ENCODE results near the gene TTI1.

TTI1 gene

GRCh38 chr20:37987602-37988290 lies 45.5 kb downstream of the TTI1 start:
- Histone ChIP-seq H3K18ac (ENCODE audit: low read length) (no peak overlapping the region), H3K36me3 (ENCODE audit: control insufficient read depth, insufficient read depth, low read length) (peaks cover 3% of the 10 kb centered on the region), H3K56ac (ENCODE audit: low read length) (peak overlapping the region; percentile 28), H3K4me1 (ENCODE audit: control insufficient read depth, low read depth, low read length) (no peaks in the 10 kb centered on the region), H3K4me3 (ENCODE audit: low read length) (no peak overlapping the region), H3K4me2 (ENCODE audit: low read length) (no peak overlapping the region), H4K8ac (ENCODE audit: low read depth, low read length) (no peak overlapping the region), H3K79me2 (ENCODE audit: control insufficient read depth, insufficient read depth, low read length) (no peaks in the 10 kb centered on the region), H2BK5ac (ENCODE audit: low read length) (no peak overlapping the region), H2AK5ac (ENCODE audit: low read length) (no peak overlapping the region), H3K27me3 (ENCODE audit: insufficient read depth, low read length, poor library complexity) (no peaks in the 10 kb centered on the region), H3K27ac (ENCODE audit: low read depth, low read length) (no peak overlapping the region), H3K9ac (ENCODE audit: low read length) (no peak overlapping the region), H3K23ac (ENCODE audit: low read length) (no peak overlapping the region), H3K79me1 (ENCODE audit: low read length) (no peaks in the 10 kb centered on the region), H2BK15ac (replicated peaks; ENCODE audit: low read depth) (no peak overlapping the region), H2BK120ac (ENCODE audit: low read depth, low read length) (no peak overlapping the region), H4K5ac (ENCODE audit: low read length) (no peak overlapping the region), H3K4ac (ENCODE audit: low read depth, low read length) (no peak overlapping the region)
- DNase-seq, result peak; percentile 66
- no CpG with 5 or more reads among the region's 12 CpGs for WGBS (ENCODE audit: extremely low coverage, insufficient coverage, low lambda C conversion rate)

DNA sequence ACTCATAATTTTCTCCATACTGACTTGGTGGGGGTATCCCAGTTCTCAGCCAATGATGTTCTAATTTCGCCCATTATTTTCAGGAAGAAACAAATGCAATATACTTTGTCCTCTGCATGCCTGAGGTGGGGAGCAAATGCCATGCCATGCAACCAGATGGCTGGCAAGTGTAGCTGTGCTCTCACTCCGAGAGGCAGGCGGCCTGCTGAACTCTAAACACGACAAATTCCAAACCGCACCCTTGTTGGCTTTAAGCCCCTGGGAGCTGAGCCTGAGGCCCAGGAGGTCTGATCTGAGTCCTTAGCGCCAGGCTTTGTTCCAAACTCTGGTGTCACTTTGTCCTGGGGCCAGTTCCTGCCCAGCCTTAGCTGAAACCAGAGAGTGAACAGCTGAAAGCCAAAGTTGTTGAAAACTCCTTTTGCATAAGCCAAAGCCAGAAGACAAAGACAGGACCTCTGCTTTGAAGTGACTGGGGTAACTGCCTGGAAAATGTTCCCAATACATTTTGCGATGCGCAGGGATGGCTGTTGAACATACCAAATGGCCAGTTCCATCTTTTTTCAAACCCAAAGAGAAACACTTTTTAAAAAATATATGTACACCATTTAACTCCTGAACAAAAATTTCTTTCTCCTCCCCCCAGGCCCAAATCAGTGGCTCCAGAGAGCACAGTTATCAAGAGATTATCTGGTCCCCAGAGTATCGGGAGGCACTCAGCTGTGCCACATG lies 46.2 kb downstream of the TTI1 start:
- Histone ChIP-seq H2BK15ac (replicated peaks; ENCODE audit: low read depth) (no peak overlapping the region), H4K5ac (ENCODE audit: low read length) (no peak overlapping the region), H3K27ac (ENCODE audit: low read depth, low read length) (no peak overlapping the region), H3K79me2 (ENCODE audit: control insufficient read depth, insufficient read depth, low read length) (no peaks in the 10 kb centered on the region), H3K4me2 (ENCODE audit: low read length) (no peak overlapping the region), H3K4me3 (ENCODE audit: low read length) (no peak overlapping the region), H3K4ac (ENCODE audit: low read depth, low read length) (no peak overlapping the region), H3K9ac (ENCODE audit: low read length) (no peak overlapping the region), H3K18ac (ENCODE audit: low read length) (no peak overlapping the region), H3K79me1 (ENCODE audit: low read length) (no peaks in the 10 kb centered on the region), H4K8ac (ENCODE audit: low read depth, low read length) (no peak overlapping the region), H3K56ac (ENCODE audit: low read length) (no peak overlapping the region), H3K23ac (ENCODE audit: low read length) (no peak overlapping the region), H2BK5ac (ENCODE audit: low read length) (no peak overlapping the region), H3K27me3 (ENCODE audit: insufficient read depth, low read length, poor library complexity) (no peaks in the 10 kb centered on the region), H2BK120ac (ENCODE audit: low read depth, low read length) (no peak overlapping the region), H3K36me3 (ENCODE audit: control insufficient read depth, insufficient read depth, low read length) (peaks cover 3% of the 10 kb centered on the region), H2AK5ac (ENCODE audit: low read length) (no peak overlapping the region), H3K4me1 (ENCODE audit: control insufficient read depth, low read depth, low read length) (no peaks in the 10 kb centered on the region)
- DNase-seq, result peak; percentile 41
- WGBS (ENCODE audit: extremely low coverage, insufficient coverage, low lambda C conversion rate), result no CpG with 5 or more reads among the region's 9 CpGs

GRCh38 chr20:37986044-37986858 lies 47.0 kb downstream of the TTI1 start:
- no peak overlapping the region for H2AK5ac ChIP-seq (ENCODE audit: low read length)
- no peaks in the 10 kb centered on the region for H3K4me1 ChIP-seq (ENCODE audit: control insufficient read depth, low read depth, low read length)
- H2BK120ac ChIP-seq (ENCODE audit: low read depth, low read length), result no peak overlapping the region
- no peaks in the 10 kb centered on the region for H3K27me3 ChIP-seq (ENCODE audit: insufficient read depth, low read length, poor library complexity)
- H3K4ac ChIP-seq (ENCODE audit: low read depth, low read length), result no peak overlapping the region
- H3K23ac ChIP-seq (ENCODE audit: low read length), result no peak overlapping the region
- DNase-seq, result no peak
- no peak overlapping the region for H4K5ac ChIP-seq (ENCODE audit: low read length)
- no peak overlapping the region for H3K9ac ChIP-seq (ENCODE audit: low read length)
- no peak overlapping the region for H3K56ac ChIP-seq (ENCODE audit: low read length)
- no peak overlapping the region for H2BK5ac ChIP-seq (ENCODE audit: low read length)
- H3K4me3 ChIP-seq (ENCODE audit: low read length), result no peak overlapping the region
- no CpG with 5 or more reads among the region's 9 CpGs for WGBS (ENCODE audit: extremely low coverage, insufficient coverage, low lambda C conversion rate)
- H3K27ac ChIP-seq (ENCODE audit: low read depth, low read length), result no peak overlapping the region
- no peak overlapping the region for H2BK15ac ChIP-seq (replicated peaks; ENCODE audit: low read depth)
- peaks cover 2% of the 10 kb centered on the region for H3K36me3 ChIP-seq (ENCODE audit: control insufficient read depth, insufficient read depth, low read length)
- no peak overlapping the region for H3K18ac ChIP-seq (ENCODE audit: low read length)
- no peak overlapping the region for H3K4me2 ChIP-seq (ENCODE audit: low read length)
- H3K79me1 ChIP-seq (ENCODE audit: low read length), result no peaks in the 10 kb centered on the region
- H4K8ac ChIP-seq (ENCODE audit: low read depth, low read length), result no peak overlapping the region
- no peaks in the 10 kb centered on the region for H3K79me2 ChIP-seq (ENCODE audit: control insufficient read depth, insufficient read depth, low read length)

DNA sequence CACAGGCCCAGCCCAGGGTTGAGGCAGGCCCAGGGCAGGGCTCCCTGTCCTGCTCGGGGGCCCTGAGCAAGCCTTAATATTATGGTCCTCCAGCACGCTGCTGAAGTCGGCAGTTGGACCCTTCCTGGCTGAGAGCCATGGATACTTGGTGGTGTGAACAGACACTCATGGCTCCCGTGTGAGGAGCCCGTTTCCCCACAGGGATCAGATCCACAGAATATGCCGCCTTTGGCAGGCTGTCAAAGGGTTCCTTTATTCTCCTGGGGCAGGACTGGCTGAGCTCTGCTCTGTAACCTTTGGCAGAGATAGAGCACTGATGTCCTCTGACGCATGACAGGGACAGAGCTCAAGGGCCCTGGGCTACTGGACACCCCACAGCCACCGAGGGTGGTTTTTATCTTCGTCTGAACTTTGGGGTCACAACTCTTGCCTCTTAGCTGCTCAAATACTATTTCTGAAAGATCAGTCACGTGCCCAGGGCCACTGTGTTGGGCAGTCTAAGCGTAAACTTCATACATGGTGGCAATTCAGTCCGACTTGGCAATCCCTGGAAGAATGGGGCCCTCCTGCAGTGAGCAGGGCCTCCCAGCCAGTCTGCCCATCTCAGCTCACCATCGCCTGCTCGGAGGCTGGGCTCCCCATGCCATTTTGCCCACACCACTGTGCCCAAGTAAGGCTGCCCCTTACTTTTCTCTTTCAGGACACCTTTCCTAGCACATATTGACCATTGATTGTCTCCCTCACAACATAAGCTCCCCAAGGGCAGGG lies 49.1 kb downstream of the TTI1 start:
- Histone ChIP-seq H3K18ac (ENCODE audit: low read length) (no peak overlapping the region), H3K79me2 (ENCODE audit: control insufficient read depth, insufficient read depth, low read length) (no peaks in the 10 kb centered on the region), H3K79me1 (ENCODE audit: low read length) (no peaks in the 10 kb centered on the region), H4K5ac (ENCODE audit: low read length) (no peak overlapping the region), H2AK5ac (ENCODE audit: low read length) (no peak overlapping the region), H3K23ac (ENCODE audit: low read length) (no peak overlapping the region), H3K4me3 (ENCODE audit: low read length) (no peak overlapping the region), H2BK5ac (ENCODE audit: low read length) (no peak overlapping the region), H3K27me3 (ENCODE audit: insufficient read depth, low read length, poor library complexity) (no peaks in the 10 kb centered on the region), H3K9ac (ENCODE audit: low read length) (no peak overlapping the region), H2BK15ac (replicated peaks; ENCODE audit: low read depth) (no peak overlapping the region), H3K56ac (ENCODE audit: low read length) (no peak overlapping the region), H3K4ac (ENCODE audit: low read depth, low read length) (no peak overlapping the region), H3K27ac (ENCODE audit: low read depth, low read length) (no peak overlapping the region), H3K4me2 (ENCODE audit: low read length) (no peak overlapping the region), H3K36me3 (ENCODE audit: control insufficient read depth, insufficient read depth, low read length) (no peaks in the 10 kb centered on the region), H2BK120ac (ENCODE audit: low read depth, low read length) (no peak overlapping the region), H3K4me1 (ENCODE audit: control insufficient read depth, low read depth, low read length) (no peaks in the 10 kb centered on the region), H4K8ac (ENCODE audit: low read depth, low read length) (no peak overlapping the region)
- no peak for DNase-seq
- WGBS (ENCODE audit: extremely low coverage, insufficient coverage, low lambda C conversion rate), result no CpG with 5 or more reads among the region's 14 CpGs

DNA sequence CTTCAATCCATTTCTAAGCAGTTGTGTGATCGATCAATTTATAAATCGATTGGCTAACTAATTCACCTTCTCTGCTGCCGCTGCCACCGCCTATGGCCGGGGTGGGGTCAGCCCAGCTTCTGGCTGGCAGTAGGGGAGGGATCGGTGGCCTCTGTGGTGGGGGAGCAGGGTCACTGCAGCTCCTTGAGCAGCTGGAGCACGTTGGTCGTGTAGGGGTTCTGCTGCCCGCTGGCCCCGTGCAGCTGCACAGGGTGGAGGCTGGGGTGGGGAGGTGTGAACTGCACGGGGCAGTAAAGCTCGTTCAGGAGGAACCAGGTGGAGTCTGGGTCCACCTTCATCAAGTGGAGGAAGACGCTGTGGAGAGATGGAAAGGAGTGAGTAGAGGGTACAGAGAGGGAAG lies 50.0 kb downstream of the TTI1 start:
- Histone ChIP-seq H3K79me2 (ENCODE audit: control insufficient read depth, insufficient read depth, low read length) (no peaks in the 10 kb centered on the region), H3K79me1 (ENCODE audit: low read length) (no peaks in the 10 kb centered on the region), H3K9ac (ENCODE audit: low read length) (no peak overlapping the region), H3K36me3 (ENCODE audit: control insufficient read depth, insufficient read depth, low read length) (no peaks in the 10 kb centered on the region), H3K56ac (ENCODE audit: low read length) (no peak overlapping the region), H4K8ac (ENCODE audit: low read depth, low read length) (no peak overlapping the region), H3K4me1 (ENCODE audit: control insufficient read depth, low read depth, low read length) (no peaks in the 10 kb centered on the region), H3K23ac (ENCODE audit: low read length) (no peak overlapping the region), H3K27ac (ENCODE audit: low read depth, low read length) (no peak overlapping the region), H2AK5ac (ENCODE audit: low read length) (no peak overlapping the region), H3K4me2 (ENCODE audit: low read length) (no peak overlapping the region), H2BK5ac (ENCODE audit: low read length) (no peak overlapping the region), H3K18ac (ENCODE audit: low read length) (no peak overlapping the region), H3K4me3 (ENCODE audit: low read length) (no peak overlapping the region), H3K4ac (ENCODE audit: low read depth, low read length) (no peak overlapping the region), H2BK120ac (ENCODE audit: low read depth, low read length) (no peak overlapping the region), H3K27me3 (ENCODE audit: insufficient read depth, low read length, poor library complexity) (no peaks in the 10 kb centered on the region), H4K5ac (ENCODE audit: low read length) (no peak overlapping the region), H2BK15ac (replicated peaks; ENCODE audit: low read depth) (no peak overlapping the region)
- no CpG with 5 or more reads among the region's 13 CpGs for WGBS (ENCODE audit: extremely low coverage, insufficient coverage, low lambda C conversion rate)
- DNase-seq, result no peak
